Ishikawa (cell line): ENCODE data around the gene CMTM2.

Source experiments
- CEBPB ChIP-seq: IDR thresholded peaks from 2 replicates; pipeline ENCODE4 v1.6.1; 2012
- USF1 ChIP-seq: IDR thresholded peaks from 2 replicates; pipeline ENCODE4 v1.6.1; 2012
- TF ChIP-seq, protein P1 (sequence below): IDR thresholded peaks from 2 replicates; pipeline ENCODE4 v1.6.1; 2012

- no peak for TF ChIP-seq CEBPB
- TF ChIP-seq USF1: no peak
- TF ChIP-seq, protein P1, sequence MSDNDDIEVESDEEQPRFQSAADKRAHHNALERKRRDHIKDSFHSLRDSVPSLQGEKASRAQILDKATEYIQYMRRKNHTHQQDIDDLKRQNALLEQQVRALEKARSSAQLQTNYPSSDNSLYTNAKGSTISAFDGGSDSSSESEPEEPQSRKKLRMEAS: no peak
Observed at GRCh38 chr16:66561381-66562080, 17.7 kb upstream of the CMTM2 start.
